NK-92 (cell line): ENCODE measurements around the gene CPNE5.

Experiments used
- DNase-seq: peaks from one replicate; lab custom pipeline; 2025; ENCODE audit not compliant: unreplicated experiment; lab: John Stamatoyannopoulos, UW

CPNE5 gene

DNA sequence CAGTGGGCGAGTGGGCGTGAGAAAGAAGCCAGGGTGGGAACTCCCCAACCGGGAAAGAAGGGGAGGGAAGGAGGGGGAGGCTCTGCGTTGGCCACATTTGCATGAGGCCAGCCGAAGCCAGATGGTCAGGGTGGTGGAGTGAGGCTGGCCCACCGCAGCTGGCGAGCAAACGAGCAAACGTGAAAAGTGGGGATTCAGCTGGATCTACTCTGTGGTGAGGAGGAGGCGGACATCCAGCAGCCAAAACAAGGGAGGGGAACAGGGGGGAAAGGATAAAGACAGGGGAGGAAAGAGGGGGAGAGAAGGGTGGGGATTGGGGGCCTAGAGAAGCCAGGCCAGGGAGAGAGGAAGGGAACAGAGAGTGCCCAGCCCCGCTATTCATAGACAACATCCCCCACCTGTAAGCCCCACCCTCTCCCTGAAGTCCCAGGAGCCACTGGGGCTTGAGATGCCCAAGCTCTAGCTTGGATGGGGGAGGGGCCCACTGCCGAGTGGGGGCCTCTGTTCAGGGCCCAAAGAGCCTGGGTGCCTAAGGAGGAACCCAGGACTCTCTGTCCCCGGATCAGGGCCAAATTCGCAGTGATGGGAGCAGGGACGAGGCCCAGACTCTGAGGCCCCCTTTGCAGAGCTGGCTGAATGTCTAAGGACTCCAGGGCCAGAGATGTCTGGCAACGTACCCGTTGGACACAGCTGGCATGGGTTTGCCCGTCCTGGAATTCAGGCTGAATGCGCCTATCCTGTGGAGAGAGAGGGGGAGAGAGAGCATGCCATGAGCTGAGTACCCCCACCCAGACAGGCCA, 45.1 kb downstream of the CPNE5 start:
- DNase-seq = no peak

DNA sequence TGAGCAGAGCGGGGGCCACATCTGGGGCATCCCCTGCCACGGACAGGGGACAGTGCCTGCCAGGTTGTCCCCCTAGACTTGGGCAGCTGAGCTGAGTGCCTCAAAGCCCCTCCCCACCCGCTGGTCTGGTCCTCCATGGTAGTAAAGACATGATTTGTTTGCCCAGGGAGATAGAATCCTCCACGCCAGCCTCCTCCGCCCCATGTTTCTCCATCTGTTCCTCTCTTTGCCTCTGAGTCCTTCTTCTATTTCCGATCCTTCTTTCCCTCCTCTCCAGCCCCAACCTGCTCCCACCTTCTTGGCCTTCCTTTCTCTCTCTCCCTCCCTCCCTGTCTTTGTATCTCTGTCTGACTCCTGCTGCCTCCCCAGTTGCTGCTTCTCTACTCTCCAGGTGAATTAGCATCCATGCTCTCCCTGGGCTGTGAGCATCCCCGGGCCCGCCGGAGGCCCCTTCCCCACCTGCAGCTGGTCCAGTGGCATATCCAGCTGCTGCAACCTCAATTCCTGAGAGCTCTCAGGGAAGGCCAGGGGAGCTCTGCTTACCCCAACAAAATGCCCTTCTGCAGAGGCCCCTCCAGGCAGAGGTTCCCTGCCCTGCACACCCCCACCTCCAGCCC, 45.8 kb downstream of the CPNE5 start:
- DNase-seq = no peak

DNA sequence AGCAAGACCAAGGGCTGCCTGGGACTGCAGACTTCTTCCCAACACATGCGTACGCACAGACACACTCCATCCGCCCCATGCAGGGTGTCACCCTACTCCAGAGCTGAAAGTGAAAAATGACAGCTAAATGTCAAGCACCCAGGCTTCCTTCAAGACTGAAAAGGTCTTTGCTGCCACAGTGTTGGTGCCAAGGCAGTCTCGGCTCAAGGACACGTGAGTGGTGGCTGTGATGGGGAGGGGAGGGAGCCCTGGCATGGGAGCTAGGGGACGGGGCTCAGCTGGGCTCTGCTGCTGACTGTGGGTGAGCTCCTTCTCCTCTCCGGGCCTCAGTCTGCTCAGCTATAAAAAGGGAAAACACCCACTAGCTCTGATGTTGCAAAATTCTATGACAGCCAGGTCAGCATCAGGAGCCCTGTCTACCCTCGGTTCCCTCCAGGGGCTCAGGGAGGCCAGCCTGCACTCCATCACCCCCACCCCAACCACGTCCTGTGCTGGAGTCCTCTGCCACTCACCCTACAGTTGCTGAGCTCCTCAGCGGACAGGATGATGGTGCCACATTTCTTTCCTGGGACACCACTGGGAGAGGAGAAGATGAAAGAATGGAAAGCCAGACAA, 47.6 kb downstream of the CPNE5 start:
- no peak for DNase-seq

DNA sequence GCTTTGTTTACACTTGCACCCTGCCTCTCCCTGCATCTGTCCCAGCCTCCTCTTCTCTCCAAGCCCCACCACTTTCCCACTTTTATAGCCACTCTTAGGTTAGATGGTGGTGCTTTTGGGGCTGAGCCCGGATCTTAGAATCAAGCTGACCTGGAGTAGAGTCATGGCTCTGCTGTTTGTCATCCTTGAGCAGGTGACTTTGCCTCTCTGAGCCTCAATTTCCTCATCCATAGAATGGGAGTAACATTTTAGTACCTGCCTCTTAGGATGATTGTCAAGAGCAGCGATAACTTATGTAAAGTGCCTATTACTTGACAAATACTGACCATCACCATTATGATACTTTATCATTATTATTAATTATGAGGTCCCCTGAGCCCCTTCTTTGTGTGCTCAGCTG, 48.2 kb downstream of the CPNE5 start:
- DNase-seq = no peak

DNA sequence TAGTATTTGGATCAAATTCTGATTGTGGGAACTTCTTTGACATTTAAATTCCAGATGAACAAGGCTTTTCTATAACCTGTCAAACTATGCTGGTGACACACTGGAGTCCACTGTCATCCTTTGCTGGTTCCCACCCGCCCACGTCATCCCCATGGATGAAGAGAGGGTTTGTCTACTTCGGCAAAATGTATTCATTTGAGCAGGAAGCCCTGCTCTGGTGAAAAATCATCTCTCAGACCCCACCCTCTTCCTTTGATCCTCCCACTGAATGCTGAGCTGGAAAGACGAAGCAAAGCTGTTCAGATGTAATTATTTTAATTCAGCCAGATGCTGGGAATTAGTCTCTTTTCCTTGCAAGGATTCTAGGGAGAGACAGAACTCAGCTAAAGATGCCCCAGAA, 50.5 kb downstream of the CPNE5 start:
- no peak for DNase-seq

DNA sequence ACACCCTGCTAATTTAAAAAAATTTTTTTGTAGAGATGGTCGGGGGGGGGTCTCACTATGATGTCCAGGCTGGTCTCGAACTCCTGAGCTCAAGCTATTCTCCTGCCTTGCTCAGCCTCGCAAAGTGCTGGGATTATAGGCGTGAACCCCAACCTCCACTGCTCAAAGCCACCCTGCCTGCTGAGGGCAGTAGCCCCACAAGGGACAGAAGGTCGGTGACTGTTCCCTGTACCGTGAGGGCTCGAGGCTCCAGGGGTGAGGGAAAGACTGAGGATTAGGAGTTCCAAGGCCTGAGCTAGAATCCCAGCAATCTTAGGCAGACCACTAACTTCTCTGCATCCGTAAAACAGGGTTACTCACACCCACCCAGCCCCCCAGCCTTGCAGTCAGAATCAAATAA, 51.1 kb downstream of the CPNE5 start:
- no peak for DNase-seq

DNA sequence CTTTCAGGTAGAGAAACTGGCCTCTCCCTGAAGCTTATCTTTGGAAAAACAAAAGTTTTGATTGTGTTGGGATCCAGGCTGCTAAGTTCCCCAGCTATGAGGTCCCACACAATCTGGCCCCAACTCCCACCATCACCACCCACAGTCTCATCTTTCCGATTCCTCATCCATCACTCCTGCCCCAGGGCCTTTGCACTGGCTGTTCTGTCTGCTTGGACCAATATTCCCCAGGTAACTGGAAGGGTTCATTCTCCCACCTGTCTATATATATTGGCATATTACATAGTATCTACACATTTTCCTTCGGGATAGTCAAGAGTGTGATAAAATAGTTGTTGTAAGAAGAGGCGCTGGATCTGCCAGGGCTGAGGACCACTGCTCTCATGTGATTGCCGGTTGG, 52.0 kb downstream of the CPNE5 start:
- DNase-seq = no peak

DNA sequence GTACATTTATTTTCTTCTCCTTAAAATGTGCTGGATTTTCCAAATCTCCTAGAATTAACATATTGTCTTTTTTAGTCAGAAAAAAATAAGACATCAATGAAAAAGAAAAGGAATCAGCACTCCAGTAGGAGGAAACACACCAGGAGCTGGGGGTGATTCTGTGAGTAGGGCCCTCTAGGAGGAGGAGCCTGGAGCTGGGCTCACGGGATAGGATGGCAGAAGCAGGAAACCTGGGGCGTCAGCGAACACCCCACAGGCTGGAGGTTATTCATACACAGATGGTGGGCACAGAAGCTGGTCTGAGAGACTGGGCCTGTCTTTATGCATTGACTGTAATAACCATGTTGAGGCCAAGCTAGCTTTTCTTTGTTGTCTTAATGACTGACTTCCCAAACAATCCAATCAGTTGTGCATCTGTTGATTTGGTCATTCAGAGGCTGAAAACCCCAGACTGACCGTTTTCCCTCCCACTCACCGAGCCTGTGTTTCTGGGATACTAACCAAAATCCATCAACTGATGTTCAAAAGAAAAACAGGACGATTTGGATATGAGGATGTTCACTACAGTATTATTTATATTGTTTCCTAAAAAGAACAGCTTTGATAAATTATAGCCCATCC, 53.1 kb downstream of the CPNE5 start:
- no peak for DNase-seq

DNA sequence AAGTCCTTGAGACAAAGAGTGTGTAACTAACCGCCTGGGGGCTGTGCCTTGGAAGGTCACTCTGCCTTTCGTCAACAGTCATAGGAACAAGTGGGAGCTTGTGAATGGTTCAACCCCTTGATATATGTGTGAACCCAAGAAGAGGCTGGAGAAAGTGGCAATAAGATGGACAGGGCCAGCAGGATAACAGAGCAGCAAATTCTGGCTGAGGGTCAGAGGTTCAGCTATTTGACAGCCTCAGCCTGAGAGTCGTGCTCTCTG, 54.9 kb downstream of the CPNE5 start:
- DNase-seq = no peak

DNA sequence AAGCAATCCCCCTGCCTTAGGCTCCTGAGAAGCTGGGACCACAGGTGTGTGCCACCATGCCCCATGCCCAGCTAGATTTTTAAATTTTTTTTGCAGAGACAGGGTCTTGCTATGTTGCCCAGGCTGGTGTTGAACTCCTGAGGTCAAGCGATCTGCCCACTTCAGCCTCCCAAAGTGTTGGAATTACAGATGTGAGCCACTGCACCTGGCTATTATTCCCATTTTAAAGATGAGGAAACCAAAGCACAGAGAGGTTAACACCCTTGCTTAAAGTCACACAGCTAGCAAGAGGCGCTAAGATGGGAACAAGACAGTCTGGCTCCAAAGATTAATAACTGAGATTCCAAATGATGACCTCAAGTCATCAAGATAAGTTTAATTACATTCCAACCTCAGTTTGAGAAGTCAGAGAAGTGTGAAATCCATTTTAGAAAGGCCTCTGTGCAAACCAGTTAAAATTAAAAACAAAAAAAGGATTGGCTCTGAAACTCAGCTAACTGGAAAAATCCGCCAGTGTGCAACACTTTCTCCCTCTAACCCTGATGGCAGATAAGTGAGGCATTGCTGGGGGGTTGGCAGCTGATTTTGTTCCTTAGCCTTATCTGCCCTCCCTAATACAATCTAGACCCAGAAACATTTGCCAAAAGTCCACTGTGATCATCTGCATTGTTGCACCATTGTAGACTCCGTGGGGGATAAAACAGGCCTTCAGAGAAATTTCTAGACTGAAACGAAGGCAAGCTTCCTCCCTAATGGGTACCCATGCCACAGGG, 55.5 kb downstream of the CPNE5 start:
- DNase-seq = no peak

DNA sequence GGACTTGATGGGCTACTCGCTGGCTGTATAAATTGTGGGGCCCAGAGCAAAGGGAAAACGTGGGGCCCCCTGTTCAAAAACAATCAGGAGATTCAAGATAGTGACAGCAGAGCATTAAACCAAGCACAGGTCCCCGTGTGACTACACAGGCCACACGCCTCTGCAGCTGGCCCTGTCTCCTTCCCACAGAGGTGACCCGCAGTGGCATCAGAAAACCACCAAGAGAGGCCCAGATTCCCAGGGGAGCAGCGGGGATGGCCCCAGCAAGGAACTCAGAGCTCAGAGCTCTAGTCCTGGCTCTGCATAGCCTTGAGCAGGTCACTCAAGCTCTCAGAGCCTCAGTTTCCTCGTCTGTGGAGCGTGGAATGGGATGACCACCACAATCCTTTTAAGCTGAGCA, 57.6 kb downstream of the CPNE5 start:
- DNase-seq = no peak

DNA sequence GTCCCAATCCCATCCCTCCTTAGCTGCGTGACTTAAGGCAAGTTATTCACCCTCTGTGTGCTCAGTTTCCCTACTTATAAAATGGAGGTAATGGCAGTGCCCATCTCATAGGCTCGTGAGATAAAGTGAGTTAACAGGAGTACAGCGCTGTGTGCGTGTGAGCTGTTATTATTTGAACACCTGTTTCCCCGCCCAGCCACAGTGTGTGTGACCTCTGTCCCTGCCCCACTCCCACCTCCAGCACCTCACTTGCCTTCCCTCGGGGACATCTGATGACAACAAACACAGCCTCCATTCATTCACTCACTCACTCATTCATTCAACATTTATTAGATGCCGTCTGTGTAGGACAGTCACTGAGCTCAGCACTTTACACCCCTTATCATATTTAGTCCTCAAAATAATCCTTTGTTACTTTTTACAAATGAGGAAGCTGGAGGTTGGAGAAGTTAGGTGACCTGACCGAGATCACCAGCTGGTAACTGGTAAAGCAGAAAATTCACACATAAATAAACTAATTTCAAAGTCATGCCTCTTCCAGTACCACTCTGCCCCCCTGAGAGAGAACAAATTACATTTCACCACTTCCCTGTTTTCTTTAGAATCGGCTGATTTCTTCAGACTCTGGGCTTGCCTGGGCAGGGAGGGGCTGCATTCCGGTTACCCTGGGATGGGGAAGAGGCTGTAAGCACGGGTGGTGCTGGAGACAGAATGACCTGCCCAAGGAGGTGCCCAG, 58.6 kb downstream of the CPNE5 start:
- DNase-seq = no peak

DNA sequence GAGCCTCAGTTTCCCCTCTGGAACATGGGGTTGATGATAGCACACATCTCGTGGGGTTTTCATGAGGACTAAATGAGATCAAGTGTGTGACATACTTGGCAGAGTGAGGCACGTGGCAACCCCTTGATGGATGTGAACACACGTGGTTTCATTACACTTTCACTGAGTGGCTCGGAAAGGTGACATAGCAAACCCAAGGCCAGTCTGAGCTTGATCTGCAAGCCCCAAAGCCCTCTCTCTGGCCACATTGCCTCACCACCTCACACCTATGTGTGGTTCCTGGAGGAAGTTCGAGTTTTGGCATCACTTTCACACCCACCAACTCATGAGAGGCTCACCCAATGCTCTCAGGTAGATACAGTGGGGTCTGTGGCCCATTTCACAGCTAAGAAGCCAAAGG, 60.0 kb downstream of the CPNE5 start:
- DNase-seq = no peak

DNA sequence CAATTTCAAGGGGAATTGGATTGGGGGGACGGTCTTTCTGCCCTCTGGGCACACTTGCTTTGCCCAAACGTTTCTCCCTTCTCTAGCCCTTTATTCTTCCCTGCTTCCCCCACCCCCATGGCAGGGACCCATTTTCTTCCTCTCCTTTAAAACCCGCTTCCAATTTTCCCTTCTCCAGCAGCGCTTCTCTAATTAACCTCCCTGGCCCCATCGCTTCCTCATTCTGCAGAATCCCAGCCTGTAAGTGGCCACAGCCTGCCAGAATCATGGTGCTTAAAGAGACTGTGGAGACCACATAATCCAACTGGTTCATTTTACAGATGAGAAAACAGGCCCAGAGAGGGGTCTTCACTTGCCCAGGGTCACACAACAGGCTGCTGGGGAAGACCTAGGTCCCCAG, 61.4 kb downstream of the CPNE5 start:
- no peak for DNase-seq

DNA sequence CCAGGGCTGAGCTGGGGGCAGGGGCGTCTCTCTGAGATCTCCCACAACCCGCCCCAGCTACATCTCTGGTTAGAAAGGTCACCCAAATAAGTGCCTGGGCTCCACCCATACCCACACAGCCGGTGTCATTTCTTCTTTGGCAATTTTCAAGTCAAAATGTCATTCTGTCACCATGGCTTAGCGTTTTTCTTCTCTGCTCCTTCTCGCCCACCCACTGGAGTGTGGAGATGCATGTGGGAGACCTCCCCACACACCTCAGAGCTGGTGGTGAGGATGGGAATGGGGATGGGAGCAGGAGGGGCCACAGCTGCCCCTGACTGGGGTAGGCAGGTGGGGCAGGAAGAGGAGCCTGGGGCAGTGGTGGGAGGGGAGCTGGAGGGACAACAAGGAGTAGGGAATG, 63.1 kb downstream of the CPNE5 start:
- DNase-seq = no peak

DNA sequence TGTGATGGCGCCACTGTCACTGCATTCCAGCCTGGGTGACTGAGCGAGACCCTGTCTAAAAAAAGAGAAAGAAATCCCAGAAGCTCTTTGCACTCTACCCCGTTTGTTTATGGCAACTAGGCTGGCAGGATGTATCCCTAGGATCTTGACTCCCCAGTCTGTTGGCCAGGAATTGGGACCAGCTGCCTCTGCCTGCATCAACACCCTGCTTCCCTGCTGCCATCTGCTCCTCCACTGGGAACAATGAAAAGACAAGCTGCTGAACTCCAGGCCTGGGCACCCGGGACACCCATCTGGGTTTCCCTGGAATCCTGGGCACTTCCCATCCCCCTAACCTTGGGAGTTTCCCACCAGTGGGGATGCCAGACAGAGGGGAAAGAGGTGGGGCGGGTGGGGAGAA, 64.9 kb downstream of the CPNE5 start:
- DNase-seq = no peak

DNA sequence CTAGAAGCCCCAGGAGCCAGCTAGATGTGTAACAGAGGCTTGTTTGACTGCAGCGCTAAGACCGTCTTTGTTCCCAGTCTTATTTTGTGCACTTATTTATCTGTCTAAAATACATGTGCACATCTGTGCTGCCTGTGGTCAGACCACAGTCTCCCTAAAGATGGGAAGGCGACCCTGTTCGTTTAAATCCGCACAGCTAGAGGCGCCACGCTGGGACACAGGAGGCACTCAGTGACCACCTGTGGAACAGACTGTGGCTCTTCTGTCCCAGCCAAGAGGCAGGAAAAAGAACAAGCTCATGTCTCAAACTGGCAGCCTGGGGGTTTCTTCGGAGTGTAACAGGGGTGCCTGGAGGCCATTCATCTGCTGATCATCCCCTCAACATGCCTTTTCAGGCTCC, 66.8 kb downstream of the CPNE5 start:
- no peak for DNase-seq

DNA sequence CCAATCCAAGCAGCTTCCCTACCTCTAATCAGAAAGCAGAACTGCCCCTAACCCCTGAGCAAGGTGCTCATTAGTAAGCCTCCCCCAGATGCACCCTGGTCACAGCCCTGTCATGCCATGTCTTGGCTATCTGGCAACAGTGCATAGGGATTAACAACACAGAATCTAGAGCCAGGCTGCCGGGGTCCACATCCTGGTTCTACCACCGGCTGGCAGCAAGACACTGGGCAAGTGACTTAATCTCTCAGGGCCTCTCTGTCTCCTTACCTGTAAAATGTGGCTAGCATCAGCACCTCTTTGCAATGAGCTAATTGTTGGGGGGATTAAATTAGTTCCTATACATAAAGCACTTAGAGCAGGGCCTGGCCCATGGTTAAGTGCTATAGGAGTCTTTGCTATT, 68.1 kb downstream of the CPNE5 start:
- DNase-seq = no peak

DNA sequence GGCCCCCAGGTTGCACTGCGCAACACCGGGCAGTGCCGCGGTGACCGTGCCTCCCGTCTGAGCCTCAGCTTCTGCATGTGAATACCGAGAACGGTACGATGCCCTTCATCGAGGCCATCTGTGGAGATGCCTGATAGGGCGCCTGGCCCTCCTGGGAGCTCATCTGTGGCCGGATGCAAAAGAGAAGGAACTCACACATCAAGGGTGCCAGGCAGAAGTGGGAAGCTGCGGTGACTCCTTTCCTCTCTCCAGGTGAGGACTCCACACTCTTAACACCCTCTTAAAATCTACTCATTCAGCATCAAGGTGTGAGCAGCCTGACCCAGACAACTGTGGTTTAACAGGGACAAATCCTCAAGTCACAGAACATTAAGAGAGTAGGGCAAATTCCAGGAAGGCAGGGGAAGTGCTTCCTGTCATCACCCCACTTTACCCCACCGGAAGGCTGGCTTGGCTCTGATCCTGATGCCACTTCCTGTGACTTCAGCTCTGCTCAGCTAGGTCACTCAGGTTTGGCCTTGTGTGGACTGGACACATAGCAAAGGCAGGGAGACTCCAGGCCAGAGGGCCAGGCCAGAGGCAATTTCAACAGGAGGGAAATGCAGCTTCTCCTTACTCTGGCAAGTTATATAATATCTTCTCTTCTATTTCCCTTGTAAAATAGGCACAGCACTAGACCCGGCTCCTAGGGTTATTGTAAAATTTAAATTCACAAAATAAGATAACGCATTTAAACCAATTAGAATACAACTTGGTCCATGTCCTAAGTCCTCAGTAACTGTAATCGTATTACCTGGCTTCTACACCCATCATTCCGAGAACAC, 69.4 kb downstream of the CPNE5 start:
- no peak for DNase-seq

DNA sequence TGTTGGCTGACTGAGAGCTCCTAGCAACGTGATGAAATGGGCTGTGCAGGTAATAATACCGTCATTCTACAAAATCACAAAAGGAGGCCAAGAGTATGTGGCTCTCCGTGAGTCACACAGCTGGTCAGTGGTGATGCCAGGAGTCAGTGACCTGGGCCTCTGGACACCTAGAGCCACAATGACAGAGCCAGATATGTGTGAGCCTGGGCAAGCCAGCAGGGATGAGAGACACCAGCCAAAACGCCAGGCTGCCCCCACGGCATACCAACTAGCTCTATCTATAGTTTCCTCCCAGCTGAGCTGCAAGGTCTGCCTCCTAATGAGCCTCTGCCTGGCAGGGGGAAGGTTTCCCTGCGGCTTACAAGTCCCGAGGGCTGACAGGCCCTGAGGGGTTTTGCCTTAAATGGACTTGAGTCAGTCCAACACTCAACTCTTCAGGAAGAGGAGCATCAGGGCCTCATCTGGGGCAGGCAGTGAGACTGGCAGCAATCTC, 70.0 kb downstream of the CPNE5 start:
- no peak for DNase-seq
